Keratinocyte (primary cell): Measurements from ENCODE around the gene ZBTB44.

Experiments used
- EZH2 ChIP-seq: IDR thresholded peaks from one replicate; pipeline ENCODE4 v1.6.1; 2012; ENCODE audit warnings: inconsistent platforms, mild to moderate bottlenecking, low read length, moderate library complexity
- TF ChIP-seq, protein P1 (sequence below), 3 experiments: IDR thresholded peaks in 1 of 3; conservative IDR thresholded peaks in 1 of 3; optimal IDR thresholded peaks in 1 of 3; 2 replicates in 2 of 3; 3 replicates in 1 of 3; pipeline versions ENCODE3 to v1.5.1; 2011; ENCODE audit warnings: low read length in 3 of 3, mild to moderate bottlenecking in 3 of 3, moderate library complexity in 2 of 3, control low read depth in 1 of 3, inconsistent platforms in 1 of 3; ENCODE audit not compliant: insufficient read depth in 2 of 3; ENCODE audit errors: extremely low read depth in 1 of 3

DNA sequence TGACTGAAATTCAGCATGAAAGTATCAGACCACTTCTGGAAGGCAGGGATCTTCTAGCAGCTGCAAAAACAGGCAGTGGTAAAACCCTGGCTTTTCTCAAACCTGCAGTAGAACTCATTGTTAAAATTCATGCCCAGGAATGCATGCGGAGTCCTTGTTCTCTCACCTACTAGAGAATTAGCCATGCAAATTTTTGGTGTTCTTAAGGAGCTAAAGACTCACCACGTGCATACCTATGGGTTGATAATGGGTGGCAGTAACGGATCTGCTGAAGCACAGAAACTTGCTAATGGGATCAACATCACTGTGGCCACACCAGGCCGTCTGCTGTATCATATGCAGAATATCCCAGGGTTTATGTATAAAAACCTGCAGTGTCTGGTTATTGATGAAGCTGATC lies 19.1 kb downstream of the ZBTB44 start:
- TF ChIP-seq, protein P1, sequence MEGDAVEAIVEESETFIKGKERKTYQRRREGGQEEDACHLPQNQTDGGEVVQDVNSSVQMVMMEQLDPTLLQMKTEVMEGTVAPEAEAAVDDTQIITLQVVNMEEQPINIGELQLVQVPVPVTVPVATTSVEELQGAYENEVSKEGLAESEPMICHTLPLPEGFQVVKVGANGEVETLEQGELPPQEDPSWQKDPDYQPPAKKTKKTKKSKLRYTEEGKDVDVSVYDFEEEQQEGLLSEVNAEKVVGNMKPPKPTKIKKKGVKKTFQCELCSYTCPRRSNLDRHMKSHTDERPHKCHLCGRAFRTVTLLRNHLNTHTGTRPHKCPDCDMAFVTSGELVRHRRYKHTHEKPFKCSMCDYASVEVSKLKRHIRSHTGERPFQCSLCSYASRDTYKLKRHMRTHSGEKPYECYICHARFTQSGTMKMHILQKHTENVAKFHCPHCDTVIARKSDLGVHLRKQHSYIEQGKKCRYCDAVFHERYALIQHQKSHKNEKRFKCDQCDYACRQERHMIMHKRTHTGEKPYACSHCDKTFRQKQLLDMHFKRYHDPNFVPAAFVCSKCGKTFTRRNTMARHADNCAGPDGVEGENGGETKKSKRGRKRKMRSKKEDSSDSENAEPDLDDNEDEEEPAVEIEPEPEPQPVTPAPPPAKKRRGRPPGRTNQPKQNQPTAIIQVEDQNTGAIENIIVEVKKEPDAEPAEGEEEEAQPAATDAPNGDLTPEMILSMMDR (optimal IDR thresholded peaks at IDR 0.05 in 1 of 3, IDR thresholded peaks at IDR 0.05 in 1 of 3, conservative IDR thresholded peaks at IDR 0.05 in 1 of 3; ENCODE audit: extremely low read depth in 1 of 3, insufficient read depth in 2 of 3, low read length in 3 of 3): no peak
- no peak for TF ChIP-seq EZH2
